Pancreas (tissue), 10 donors: Measurements from ENCODE around the gene TNRC6B. TPM values are rescaled to one million over a fixed set of nuclear protein-coding genes. Genes with fewer than 3 reads are reported as not detected.

Source experiments
- ATAC-seq, 4 donors: fragments of 200-7000 bp; cut with Tn5 transposase; one replicate each; pipeline versions ENCODE4 v1.8.0 to v1.9.1; 2020; ENCODE audit warnings: mild to moderate bottlenecking in 4 of 4, moderate library complexity in 4 of 4
- DNase-seq, 6 donors: peaks; one replicate each; pipeline ENCODE4 v3.0.0-alpha.2; 2020
- FAIRE-seq: peaks from 2 replicates; lab custom pipeline; 2012; peaks lifted over from hg19 to GRCh38; lab: Jason Lieb, UNC
- H3K27ac ChIP-seq, 4 donors: fragments of 200-600 bp; sonication (generic); 1 replicate in 3 of 4; 2 replicates in 1 of 4; pipeline versions ENCODE4 v1.5.0 to v1.8.0; 2020
- H3K27me3 ChIP-seq, 4 donors: fragments of 200-600 bp; one replicate each; pipeline ENCODE4 v1.8.0; 2021
- H3K36me3 ChIP-seq, 3 donors: fragments of 200-600 bp; sonication (generic) in 1 of 3; one replicate each; pipeline versions ENCODE4 v1.5.0 to v1.8.0; 2020 to 2021
- H3K4me1 ChIP-seq, 3 donors: fragments of 200-600 bp; one replicate each; pipeline ENCODE4 v1.8.0; 2021
- H3K4me3 ChIP-seq, 4 donors: fragments of 200-600 bp; sonication (generic) in 2 of 4; one replicate each; pipeline versions ENCODE4 v1.5.0 to v1.8.0; 2020 to 2021
- H3K9me3 ChIP-seq, 4 donors: fragments of 200-600 bp; one replicate each; pipeline ENCODE4 v1.8.0; 2021
- CTCF ChIP-seq, 4 donors: fragments of 200-600 bp; sonication (generic) in 3 of 4; IDR thresholded peaks; one replicate each; pipeline versions ENCODE4 v1.5.0 to v1.8.0; 2021; ENCODE audit warnings: antibody characterized with exemption in 4 of 4
- WGBS, 2 donors: extraction: QIAGEN DNeasy Blood & Tissue Kit; methylation state at CpG; one replicate each; pipeline ENCODE4 v1.1.7; 2013; 5-methylcytosine and 5-hydroxymethylcytosine counted together
- intact Hi-C, 3 donors: fragments of 100-400 bp; cut with DNase I; formaldehyde crosslinking; loops; one replicate each; pipeline versions ENCODE4 v1.11.1 to v1.14.2; 2022
- polyA plus RNA-seq, 2 donors: library from polyadenylated mRNA; stranded (reverse); fragments of 200-250 nt; gene quantifications; one replicate each; pipeline ENCODE4 v1.2.3, GENCODE V29; 2013
- total RNA-seq, 6 donors: library from RNA; stranded (reverse); fragmentation: NEBNext Ultra II Directional in 4 of 6; extraction: Animal tissue kit (Norgen Biotek cat#: 25700) in 4 of 6; gene quantifications; one replicate each; pipeline versions ENCODE4 v1.2.1 to v1.2.4, GENCODE V29; 2021 to 2023
- donor health status: healthy with polysubstance abuse.
- donor health status: DM: no; HTN: no; CAD: no; lungs with moderate emphysema.
- donor health status: DM: no; HTN: no; CAD: no.
- donor health status: control.
- donor health status: control.
- donor health status: Bipolar disorder and iron deficiency.
- donor health status: DM: yes; HTN: yes; CAD: no.
- donor health status: DM: no; HTN: no; CAD: no.
- donor health status: DM: no; HTN: no; CAD: no.
- donor health status: DM: yes; HTN: yes; CAD: no.

The TNRC6B gene
- total and polyA plus RNA-seq, 8 donors = 2.2 to 31.3 (median 21.0) TPM

- FAIRE-seq (no peak), ATAC-seq (no peak), DNase-seq (no peak)
- Histone ChIP-seq H3K4me3 (no peak overlapping the region), H3K27me3 (no peaks in the 10 kb centered on the region), H3K27ac (no peak overlapping the region), H3K9me3 (no peaks in the 10 kb centered on the region), H3K4me1 (peaks cover 9 to 21% (median 15%) of the 10 kb centered on the region in 3 donors), H3K36me3 (no peaks in the 10 kb centered on the region)
- intact Hi-C loops = no loop called here
- 92 to 97% methylated on average over 4 of the region's 4 CpGs for WGBS, 2 donors
- TF ChIP-seq CTCF (IDR thresholded peaks at IDR 0.05) = no peak
These were observed 59.5 kb downstream of the TNRC6B start for GRCh38 chr22:40237241-40237640.

GRCh38 chr22:40237788-40238424, 60.2 kb downstream of the TNRC6B start:
- no peak overlapping the region for H3K4me3 ChIP-seq
- DNase-seq (no peak), FAIRE-seq (no peak), ATAC-seq (no peak)
- H3K4me1 ChIP-seq = peaks cover 9 to 21% (median 15%) of the 10 kb centered on the region in 3 donors
- no peaks in the 10 kb centered on the region for H3K36me3 ChIP-seq
- no peak for TF ChIP-seq CTCF (IDR thresholded peaks at IDR 0.05)
- no peaks in the 10 kb centered on the region for H3K9me3 ChIP-seq
- H3K27ac ChIP-seq = no peak overlapping the region
- intact Hi-C loops = no loop called here
- no peaks in the 10 kb centered on the region for H3K27me3 ChIP-seq
- 91 to 93% methylated on average over 13 of the region's 13 CpGs for WGBS, 2 donors

- no peak overlapping the region for H3K4me3 ChIP-seq
- peak in 2 of 4 donors; percentile 33 to 55 for ATAC-seq
- H3K36me3 ChIP-seq = no peaks in the 10 kb centered on the region
- no peaks in the 10 kb centered on the region for H3K27me3 ChIP-seq
- H3K27ac ChIP-seq = no peak overlapping the region
- WGBS, 2 donors = 81 to 88% methylated on average over 16 of the region's 16 CpGs
- no peak for TF ChIP-seq CTCF (IDR thresholded peaks at IDR 0.05)
- DNase-seq = no peak
- no peak for FAIRE-seq
- intact Hi-C loops = no loop called here
- H3K4me1 ChIP-seq = peaks cover 9 to 21% (median 15%) of the 10 kb centered on the region in 3 donors
- H3K9me3 ChIP-seq = no peaks in the 10 kb centered on the region
These were observed 61.0 kb downstream of the TNRC6B start for GRCh38 chr22:40238425-40239344.

GRCh38 chr22:40239345-40239683, 61.6 kb downstream of the TNRC6B start:
- DNase-seq = no peak
- H3K4me3 ChIP-seq = no peak overlapping the region
- no peak for FAIRE-seq
- H3K9me3 ChIP-seq = no peaks in the 10 kb centered on the region
- WGBS, 2 donors = 95 to 97% methylated on average over 4 of the region's 4 CpGs
- TF ChIP-seq CTCF (IDR thresholded peaks at IDR 0.05) = no peak
- no peaks in the 10 kb centered on the region for H3K36me3 ChIP-seq
- ATAC-seq = peak in 1 of 4 donors; percentile 13
- peak overlapping the region in 1 of 4 donors; percentile 25 for H3K27ac ChIP-seq
- H3K27me3 ChIP-seq = no peaks in the 10 kb centered on the region
- H3K4me1 ChIP-seq = peaks cover 9 to 21% (median 15%) of the 10 kb centered on the region in 3 donors
- intact Hi-C loops = no loop called here
